HG03108 (cell line): ENCODE results near the gene SPEM1.
A peak's percentile ranks its signal among the peaks of the same experiment; 100 is the strongest.

Experiments
- ATAC-seq: cut with Tn5 transposase; IDR thresholded peaks from one replicate; pipeline ENCODE4 v1.9.1; 2021; ENCODE audit warnings: moderate library complexity; ENCODE audit not compliant: unreplicated experiment

Gene SPEM1

GRCh38 chr17:7439462-7440112 lies 19.5 kb downstream of the SPEM1 start, which contains the start of gene FGF11:
Gene FGF11 (plus strand): TSS chr17:7439512. CDS start chr17:7439621, 109 bp downstream.
- ATAC-seq = no peak

- no peak for ATAC-seq
Measured at GRCh38 chr17:7440113-7440833, 20.1 kb downstream of the SPEM1 start.

GRCh38 chr17:7440834-7441195 lies 20.7 kb downstream of the SPEM1 start:
- ATAC-seq = no peak

GRCh38 chr17:7441266-7441665 lies 21.1 kb downstream of the SPEM1 start:
- no peak for ATAC-seq

GRCh38 chr17:7442142-7442541 lies 22.0 kb downstream of the SPEM1 start:
- ATAC-seq = no peak

DNA sequence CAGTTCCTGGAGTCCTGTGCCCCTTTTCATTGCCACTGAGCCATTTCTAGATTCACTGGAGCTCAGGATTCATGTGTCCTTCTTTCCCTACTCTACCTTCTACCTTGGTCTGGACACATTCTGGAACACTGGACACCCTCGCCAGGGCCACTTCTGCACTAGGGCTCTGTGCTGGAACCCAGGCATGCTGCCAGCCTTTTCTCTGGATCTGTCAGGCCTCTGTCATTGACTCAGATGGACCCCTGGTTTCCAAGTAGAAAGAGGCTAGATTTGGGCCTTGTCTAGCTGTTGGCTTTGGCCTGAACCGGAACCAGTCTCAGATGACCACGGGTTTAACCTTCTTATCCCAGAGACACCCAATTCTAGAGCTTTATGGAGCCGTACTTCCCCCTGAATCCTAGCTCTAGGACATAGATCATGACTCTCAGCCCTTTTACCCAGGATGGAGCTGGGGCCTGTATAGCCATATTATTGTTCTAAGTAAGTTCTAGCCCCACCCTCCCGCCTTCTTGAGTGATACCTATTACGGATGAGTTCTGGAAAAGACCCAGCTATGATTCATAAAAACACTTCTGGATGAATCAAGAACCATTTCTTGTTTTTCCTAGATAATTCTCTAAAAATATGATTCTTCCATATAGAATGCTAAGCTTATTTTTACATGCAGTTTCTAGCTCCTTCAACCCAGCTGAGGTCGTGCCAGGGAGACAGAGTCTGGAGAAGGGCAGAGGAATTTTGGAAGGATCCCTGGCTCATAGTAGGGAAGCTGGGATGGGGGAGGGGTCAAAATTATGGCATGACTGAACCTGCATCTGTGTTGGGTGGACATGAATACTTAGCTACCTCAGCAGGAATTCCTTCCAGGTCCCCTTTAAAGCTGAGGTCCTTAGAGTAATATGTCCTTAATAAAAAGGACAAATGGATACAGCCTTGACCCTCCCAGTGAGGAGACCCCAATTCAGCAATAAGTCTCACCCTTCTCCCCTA lies 23.7 kb downstream of the SPEM1 start:
- no peak for ATAC-seq

- peak; percentile 48 for ATAC-seq
Measured at GRCh38 chr17:7444682-7445618, 24.8 kb downstream of the SPEM1 start, which contains the start of gene CHRNB1. Gene CHRNB1 (plus strand): TSS chr17:7445061. CDS start chr17:7445128, 67 bp downstream.

DNA sequence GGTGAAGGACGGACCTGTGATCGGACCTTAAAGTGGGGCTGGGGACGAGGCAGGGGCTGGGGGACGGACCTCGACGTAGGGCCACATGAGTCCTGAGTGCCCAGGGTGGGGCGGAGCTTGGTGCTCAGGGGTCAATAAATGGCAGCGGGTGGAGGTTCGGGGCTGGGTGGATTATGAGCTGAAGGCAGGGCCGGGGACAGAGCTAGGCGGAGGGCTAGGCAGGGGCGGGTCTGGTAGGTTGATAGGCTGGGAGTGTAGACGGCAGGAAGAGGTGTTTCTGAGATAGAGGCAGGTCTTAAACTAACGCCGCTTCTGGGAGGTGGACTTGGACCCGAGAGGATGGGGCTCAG lies 25.5 kb downstream of the SPEM1 start:
- ATAC-seq = peak; percentile 23

- ATAC-seq = no peak
Measured at GRCh38 chr17:7448461-7448860, 28.3 kb downstream of the SPEM1 start.

GRCh38 chr17:7459961-7460545 lies 39.9 kb downstream of the SPEM1 start:
- no peak for ATAC-seq

- ATAC-seq = no peak
Measured at GRCh38 chr17:7460850-7461660, 40.9 kb downstream of the SPEM1 start.

GRCh38 chr17:7462474-7463371 lies 42.6 kb downstream of the SPEM1 start:
- no peak for ATAC-seq

DNA sequence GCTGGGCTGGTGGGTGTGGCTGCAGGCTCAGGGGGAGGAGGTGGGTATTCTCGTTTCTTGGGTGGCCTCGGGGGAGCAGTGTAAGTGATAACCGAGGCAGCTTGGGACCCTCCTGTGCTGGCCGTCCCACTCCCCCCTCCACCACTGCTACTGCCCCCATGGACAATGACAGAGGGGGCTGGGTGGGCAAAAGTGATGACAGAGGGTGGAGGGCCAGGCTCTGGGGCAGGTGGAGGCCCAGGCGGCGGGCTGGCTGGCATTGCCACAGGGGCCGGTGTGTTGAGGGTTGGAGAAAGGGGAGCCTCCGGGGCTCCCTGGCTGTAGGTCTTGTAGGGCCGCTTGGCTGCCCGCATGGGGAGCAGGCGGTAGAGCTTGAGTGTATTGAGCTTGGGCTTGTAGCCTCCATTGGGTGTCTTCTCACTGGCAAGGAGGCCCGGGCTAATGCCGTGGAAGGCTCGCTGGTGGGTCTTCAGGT lies 43.3 kb downstream of the SPEM1 start:
- no peak for ATAC-seq

GRCh38 chr17:7464081-7464480 lies 44.0 kb downstream of the SPEM1 start:
- ATAC-seq = no peak

DNA sequence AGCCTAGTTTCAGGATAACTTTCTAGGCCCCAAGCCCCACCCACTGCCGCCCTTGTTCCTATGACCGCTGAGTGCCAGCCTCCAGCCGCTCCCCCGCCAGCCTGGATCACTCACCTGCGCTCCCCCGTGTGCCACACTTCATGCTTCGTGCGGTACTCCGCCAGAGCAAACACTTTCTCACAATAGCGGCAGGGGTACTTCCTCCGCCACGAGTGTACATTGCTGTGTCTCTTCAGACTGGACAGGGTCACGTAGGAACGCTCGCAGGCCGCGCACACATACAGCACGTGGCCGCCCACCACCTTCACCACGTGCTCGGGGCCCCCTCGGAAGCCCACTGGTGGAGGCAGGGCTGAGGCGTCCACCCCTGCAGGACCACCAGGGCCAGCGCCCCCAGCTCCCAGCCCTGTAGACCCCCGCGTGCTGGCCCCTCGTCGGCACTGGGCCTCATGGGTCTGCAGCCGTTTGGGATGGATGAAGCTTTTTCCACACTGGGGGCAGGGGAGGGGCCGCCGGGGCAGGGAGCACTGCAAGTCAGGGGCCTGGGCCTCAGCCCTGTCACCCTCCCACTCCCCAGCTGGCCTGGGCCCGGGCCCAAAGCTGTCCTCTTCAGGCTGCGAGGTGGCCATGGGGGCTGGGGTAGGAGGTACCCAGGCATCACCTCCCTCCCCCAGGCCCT lies 45.6 kb downstream of the SPEM1 start:
- no peak for ATAC-seq

DNA sequence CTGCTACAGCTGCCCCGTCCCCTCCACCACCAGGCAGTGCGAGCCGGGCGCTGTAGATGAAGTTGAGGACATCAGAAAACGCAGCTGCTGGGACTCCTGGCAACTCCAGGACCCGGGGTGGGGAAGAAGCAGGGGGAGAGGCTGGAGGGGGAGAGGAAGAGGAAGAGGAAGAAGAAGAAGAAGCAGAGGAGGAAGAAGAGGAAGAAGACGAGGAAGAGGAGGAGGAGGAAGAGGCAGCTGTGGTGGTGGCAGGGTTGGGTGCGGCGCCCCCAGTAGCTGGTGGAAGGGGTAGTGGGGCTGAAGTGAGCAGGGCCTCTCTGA lies 46.2 kb downstream of the SPEM1 start:
- no peak for ATAC-seq

GRCh38 chr17:7466639-7467341 lies 46.7 kb downstream of the SPEM1 start:
- no peak for ATAC-seq
